Activated T-helper 1 cell treated with Interleukin-2 at 50 U/mL for 16 hours (primary cell): ENCODE data around the gene EPHA6.

Experiments
- DNase-seq: peaks from one replicate; pipeline ENCODE4 v3.0.0-alpha.2; 2020; ENCODE audit warnings: low read depth

The EPHA6 gene

GRCh38 chr3:97705764-97706163 is 891.4 kb downstream of the EPHA6 start:
- no peak for DNase-seq

- no peak for DNase-seq
These were observed 891.8 kb downstream of the EPHA6 start for GRCh38 chr3:97706226-97706625.

- no peak for DNase-seq
These were observed 897.3 kb downstream of the EPHA6 start for GRCh38 chr3:97711654-97712053.

- DNase-seq, result no peak
These were observed 898.5 kb downstream of the EPHA6 start for GRCh38 chr3:97712919-97713318.

GRCh38 chr3:97713634-97714033 is 899.2 kb downstream of the EPHA6 start:
- DNase-seq, result no peak

- DNase-seq, result peak; percentile 26
These were observed 904.9 kb downstream of the EPHA6 start for GRCh38 chr3:97719156-97719821.

- DNase-seq, result no peak
These were observed 906.0 kb downstream of the EPHA6 start for GRCh38 chr3:97720417-97720816.

GRCh38 chr3:97721446-97721845 is 907.1 kb downstream of the EPHA6 start:
- no peak for DNase-seq

- no peak for DNase-seq
These were observed 922.5 kb downstream of the EPHA6 start for GRCh38 chr3:97736928-97737327.

GRCh38 chr3:97738761-97739160 is 924.4 kb downstream of the EPHA6 start:
- DNase-seq, result no peak

GRCh38 chr3:97742036-97742435 is 927.6 kb downstream of the EPHA6 start:
- no peak for DNase-seq

- no peak for DNase-seq
These were observed 929.9 kb downstream of the EPHA6 start for GRCh38 chr3:97744289-97744688.

- no peak for DNase-seq
These were observed 949.4 kb downstream of the EPHA6 start for GRCh38 chr3:97763586-97764406.

- DNase-seq, result peak; percentile 49
These were observed 950.2 kb downstream of the EPHA6 start, which contains the start of gene ARL6 for GRCh38 chr3:97764407-97765238. TSS of gene ARL6 (plus strand) at chr3:97764758. CDS start at chr3:97768108, 3,350 bp downstream.

- no peak for DNase-seq
These were observed 950.9 kb downstream of the EPHA6 start for GRCh38 chr3:97765336-97765735.

GRCh38 chr3:97772926-97773325 is 958.5 kb downstream of the EPHA6 start:
- DNase-seq, result no peak

GRCh38 chr3:97778152-97778551 is 963.8 kb downstream of the EPHA6 start:
- DNase-seq, result no peak

- DNase-seq, result no peak
These were observed 979.1 kb downstream of the EPHA6 start for GRCh38 chr3:97793420-97794019.

- no peak for DNase-seq
These were observed 981.6 kb downstream of the EPHA6 start for GRCh38 chr3:97795951-97796350.
